HepG2 (cell line): ENCODE data around the gene ABCG1. TPM values are rescaled to one million over a fixed set of nuclear protein-coding genes. Genes with fewer than 3 reads are reported as not detected.

Source experiments
- ATAC-seq: fragments of 200-7000 bp; cut with Tn5 transposase; 3 replicates; pipeline ENCODE4 v1.9.1; 2020; ENCODE audit warnings: mild to moderate bottlenecking, moderate library complexity
- BruUV-seq: library from RNA; stranded (reverse); fragments of 400-500 nt; replicated peaks from 2 replicates; lab custom pipeline; 2021; lab: Mats Ljungman, UMichigan
- CTCF ChIA-PET: fragments of 300-600 bp; formaldehyde crosslinking; extraction: SDS; loops from one replicate; lab custom pipeline; 2021; ENCODE audit warnings: low total read pairs, inconsistent platforms, low intra/inter-chr PET ratio; lab: Yijun Ruan, JAX
- POLR2A ChIA-PET: fragments of 350-600 bp; sonication (Branson Sonifier 250); formaldehyde crosslinking; loops from one replicate; lab custom pipeline; 2020; ENCODE audit warnings: antibody characterized with exemption, inconsistent platforms; lab: Yijun Ruan, JAX
- DNase-seq: peaks from one replicate; pipeline ENCODE4 v3.0.0-alpha.2; 2015; ENCODE audit warnings: low spot score
- FAIRE-seq: peaks from 3 replicates; lab custom pipeline; 2011; peaks lifted over from hg19 to GRCh38; lab: Jason Lieb, UNC
- H2AFZ ChIP-seq: one replicate; pipeline ENCODE4 v1.6.1; 2011; ENCODE audit warnings: low read length, inconsistent platforms
- H3K27ac ChIP-seq: fragments of 300-600 bp; 3 replicates; pipeline ENCODE4 v1.8.0; 2011; ENCODE audit warnings: mixed run types, mild to moderate bottlenecking, mixed read lengths, low read length, inconsistent platforms; ENCODE audit not compliant: insufficient read depth; ENCODE audit errors: extremely low read length
- H3K27me3 ChIP-seq, 2 experiments: fragments of 200-600 bp in 1 of 2; 2 replicates in 1 of 2; 3 replicates in 1 of 2; pipeline versions ENCODE4 v1.6.0 to v1.8.0; 2011; ENCODE audit warnings: low read length in 2 of 2, mild to moderate bottlenecking in 2 of 2, moderate library complexity in 2 of 2, inconsistent platforms in 1 of 2; ENCODE audit not compliant: insufficient read depth in 2 of 2, control insufficient read depth in 1 of 2
- H3K36me3 ChIP-seq, 2 experiments: fragments of 200-600 bp in 1 of 2; replicated peaks in 1 of 2; 2 replicates in 1 of 2; 3 replicates in 1 of 2; pipeline versions ENCODE4 v1.5.1 to v1.8.0; 2011; ENCODE audit warnings: low read length in 2 of 2, inconsistent platforms in 1 of 2; ENCODE audit not compliant: insufficient read depth in 2 of 2, control insufficient read depth in 1 of 2
- H3K4me1 ChIP-seq: 2 replicates; pipeline ENCODE4 v1.5.1; 2012; ENCODE audit warnings: low read length, inconsistent platforms; ENCODE audit not compliant: insufficient read depth
- H3K4me2 ChIP-seq: 2 replicates; pipeline ENCODE4 v1.6.0; 2011; ENCODE audit warnings: low read depth, low read length, inconsistent platforms
- H3K4me3 ChIP-seq, 3 experiments: fragments of 200-600 bp in 1 of 3; sonication (generic), shearing (Covaris generic) in 1 of 3; replicated peaks in 1 of 3; 2 replicates each; pipeline ENCODE4 v1.5.1; 2011 to 2016; ENCODE audit warnings: low read length in 3 of 3, inconsistent platforms in 2 of 3, low read depth in 2 of 3, mild to moderate bottlenecking in 2 of 3, control low read depth in 1 of 3, mixed read lengths in 1 of 3; ENCODE audit not compliant: insufficient read depth in 1 of 3
- H3K79me2 ChIP-seq: one replicate; pipeline ENCODE4 v1.6.1; 2011; ENCODE audit warnings: low read length, inconsistent platforms; ENCODE audit not compliant: insufficient read depth
- H3K9ac ChIP-seq: 2 replicates; pipeline ENCODE4 v1.6.0; 2011; ENCODE audit warnings: mild to moderate bottlenecking, low read depth, low read length, inconsistent platforms; ENCODE audit not compliant: insufficient read depth
- H3K9me3 ChIP-seq: 2 replicates; pipeline ENCODE4 v1.5.1; 2012; ENCODE audit warnings: mild to moderate bottlenecking, low read length
- H4K20me1 ChIP-seq: 2 replicates; pipeline ENCODE4 v1.6.0; 2011; ENCODE audit warnings: inconsistent platforms, mild to moderate bottlenecking, low read length, moderate library complexity; ENCODE audit not compliant: insufficient read depth
- DMAP1 ChIP-seq: IDR thresholded peaks from 2 replicates; pipeline ENCODE4 v1.6.1; 2016
- NCOA1 ChIP-seq: sonication (generic); formaldehyde crosslinking; IDR thresholded peaks from 2 replicates; pipeline ENCODE4 v1.9.0; 2021; ENCODE audit warnings: missing genetic modification reagents
- RCOR2 ChIP-seq: IDR thresholded peaks from 2 replicates; pipeline ENCODE4 v1.6.1; 2016; ENCODE audit warnings: missing biosample characterization, missing genetic modification reagents
- SMC3 ChIP-seq: IDR thresholded peaks from 2 replicates; pipeline ENCODE4 v1.6.1; 2011; ENCODE audit warnings: low read length, improper control_type of control experiment
- TOE1 ChIP-seq: sonication (generic); formaldehyde crosslinking; IDR thresholded peaks from 2 replicates; pipeline ENCODE4 v1.4.0; 2020; ENCODE audit warnings: mild to moderate bottlenecking, missing genetic modification reagents
- ZFP41 ChIP-seq: sonication (generic); formaldehyde crosslinking; IDR thresholded peaks from 2 replicates; pipeline ENCODE4 v1.4.0; 2020; ENCODE audit warnings: mild to moderate bottlenecking, missing genetic modification reagents, borderline replicate concordance
- ZFP91 ChIP-seq: sonication (generic); formaldehyde crosslinking; IDR thresholded peaks from 2 replicates; pipeline ENCODE4 v1.9.0; 2022; ENCODE audit warnings: missing genetic modification reagents, mild to moderate bottlenecking, borderline replicate concordance
- ZNF331 ChIP-seq: sonication (generic); formaldehyde crosslinking; IDR thresholded peaks from 2 replicates; pipeline ENCODE4 v1.4.0; 2020; ENCODE audit warnings: missing genetic modification reagents
- ZNF337 ChIP-seq: sonication (generic); formaldehyde crosslinking; IDR thresholded peaks from 2 replicates; pipeline ENCODE4 v1.5.1; 2020; ENCODE audit warnings: missing genetic modification reagents, low read depth, mild to moderate bottlenecking, borderline replicate concordance
- ZNF350 ChIP-seq: sonication (generic); formaldehyde crosslinking; IDR thresholded peaks from 2 replicates; pipeline ENCODE4 v1.4.0; 2020; ENCODE audit warnings: mild to moderate bottlenecking, low read depth, missing genetic modification reagents, borderline replicate concordance
- ZNF441 ChIP-seq: sonication (generic); formaldehyde crosslinking; IDR thresholded peaks from 2 replicates; pipeline ENCODE4 v1.7.0; 2021; ENCODE audit warnings: missing genetic modification reagents, borderline replicate concordance
- ZNF570 ChIP-seq: sonication (generic); formaldehyde crosslinking; IDR thresholded peaks from 2 replicates; pipeline ENCODE4 v1.4.0; 2020; ENCODE audit warnings: mild to moderate bottlenecking, missing genetic modification reagents, borderline replicate concordance
- ZNF782 ChIP-seq: sonication (generic); formaldehyde crosslinking; IDR thresholded peaks from 2 replicates; pipeline ENCODE4 v1.4.0; 2020; ENCODE audit warnings: missing genetic modification reagents, mild to moderate bottlenecking, borderline replicate concordance
- WGBS: methylation state at CpG from one replicate; pipeline ENCODE4 v1.1.6; 2017; ENCODE audit warnings: low lambda C conversion rate; 5-methylcytosine and 5-hydroxymethylcytosine counted together
- in situ Hi-C: cut with HindIII; loops from 2 replicates; pipeline ENCODE4 v1.10.0; 2017; ENCODE audit warnings: low pct_unique_long_range_greater_than_20kb; ENCODE audit not compliant: extremely low pct_ligation_motif_present
- intact Hi-C: fragments of 100-400 bp; cut with micrococcal nuclease; formaldehyde crosslinking; loops from one replicate; pipeline ENCODE4 v1.10.0; 2022; ENCODE audit not compliant: unreplicated experiment
- polyA plus RNA-seq, 8 experiments: library from polyadenylated mRNA; depleted of rRNA in 3 of 8; stranded (reverse) in 7 of 8; unstranded in 1 of 8; fragments of >200 nt; fragmentation: Illumina TruSeq in 4 of 8; extraction: Trizol in 4 of 8; gene quantifications; 2 replicates each; pipeline versions ENCODE4 v1.2.1 to v1.2.3, GENCODE V29; 2011 to 2016; ENCODE audit warnings: low read depth in 4 of 8, missing spikeins in 1 of 8, mixed read lengths in 1 of 8; ENCODE audit not compliant: insufficient read depth in 1 of 8
- total RNA-seq, 5 experiments: library from RNA; depleted of rRNA; stranded (reverse); fragments of >200 nt; fragmentation: Illumina TruSeq; extraction: Trizol; gene quantifications; 2 replicates each; pipeline ENCODE4 v1.2.3, GENCODE V29; 2016; ENCODE audit warnings: low read depth in 1 of 5

ABCG1 gene
- total and polyA plus RNA-seq, 2 of the 13 experiments (the other 11 are each of a cell fraction or from before 2014, with no cell fraction given): 0.04 TPM; not detected in 1

DNA sequence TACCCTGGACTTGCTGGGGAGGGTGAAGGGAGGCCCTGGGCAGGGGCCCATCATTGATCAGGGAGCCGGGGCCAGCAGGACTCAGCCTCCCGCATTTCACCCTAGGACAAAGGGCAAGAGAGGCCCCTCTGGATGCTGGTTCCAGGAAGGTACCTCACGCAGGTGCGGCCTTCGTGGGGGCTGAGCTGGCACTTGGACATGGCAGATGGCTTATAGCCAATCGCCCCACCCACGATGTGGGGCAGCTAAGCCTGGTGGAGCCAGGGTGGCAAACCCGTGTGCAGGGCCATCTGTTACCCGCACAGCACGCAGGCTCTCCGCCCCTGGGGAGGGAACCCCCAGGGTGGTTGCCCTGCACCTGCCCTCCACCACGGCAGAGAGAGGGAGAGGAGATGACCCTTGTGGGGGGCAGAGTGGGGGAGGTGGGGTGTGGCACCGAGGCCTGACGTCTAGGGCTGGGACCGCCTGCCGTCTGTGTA, 93.7 kb downstream of the ABCG1 start:
- ChIA-PET CTCF (interaction anchor here (4.8 kb wide), 1 partner anchor 69 kb away, joined by 16 read pairs; no protein-coding TSS in a partner anchor), POLR2A (interaction anchor here (0.9 kb wide), 1 partner anchor 74 kb away, joined by 3 read pairs; no protein-coding TSS in a partner anchor)
- Histone ChIP-seq H3K27me3 (peaks cover 0 to 1% of the 10 kb centered on the region in 2 experiments; a peak in 2 of 5 replicates), H3K9me3 (no peaks in the 10 kb centered on the region), H3K27ac (no peak overlapping the region), H3K36me3 (no peaks in the 10 kb centered on the region), H3K4me1 (peaks cover 61% of the 10 kb centered on the region), H2AFZ (no peak overlapping the region), H3K79me2 (no peaks in the 10 kb centered on the region), H3K4me3 (no peak overlapping the region; a peak in 1 of 6 replicates), H3K9ac (no peak overlapping the region), H4K20me1 (no peaks in the 10 kb centered on the region), H3K4me2 (peak overlapping the region; percentile 41; the same call in 1 of the 2 replicates)
- no peak for TF ChIP-seq ZFP91 (CRISPR knock-in tag)
- no peak for TF ChIP-seq DMAP1
- TF ChIP-seq ZNF570 (CRISPR knock-in tag): no peak
- no peak for TF ChIP-seq ZNF350 (CRISPR knock-in tag)
- TF ChIP-seq ZNF441 (CRISPR knock-in tag): no peak
- TF ChIP-seq RCOR2 (CRISPR knock-in tag): no peak
- TF ChIP-seq TOE1 (CRISPR knock-in tag): no peak
- no peak for TF ChIP-seq ZNF337 (CRISPR knock-in tag)
- TF ChIP-seq NCOA1: no peak
- no peak for TF ChIP-seq ZFP41 (CRISPR knock-in tag)
- no peak for TF ChIP-seq SMC3
- no peak for TF ChIP-seq ZNF331 (CRISPR knock-in tag)
- TF ChIP-seq ZNF782 (CRISPR knock-in tag): no peak
- FAIRE-seq: no peak
- in situ Hi-C loops (no loop called here), intact Hi-C loops (no loop called here)
- no peak for DNase-seq
- BruUV-seq: no TSS peak
- 50% methylated on average over 2 of the region's 16 CpGs for WGBS
- no peak for ATAC-seq
